CD14-positive monocyte (primary cell): ENCODE measurements around the gene CD302. TPM values are rescaled to one million over a fixed set of nuclear protein-coding genes. Genes with fewer than 3 reads are reported as not detected.
"Not testable (repeated sequence)": the region's sequence is repeated elsewhere in the genome, so short reads cannot be mapped to it uniquely, and the experiment has no call there.

ENCODE experiments used
- DNase-seq, 3 donors: peaks; one replicate each; pipeline ENCODE4 v3.0.0-alpha.2; 2011 to 2022
- H2AFZ ChIP-seq: 2 replicates; pipeline ENCODE4 v1.6.0; 2012; ENCODE audit warnings: mild to moderate bottlenecking, low read depth, low read length, inconsistent platforms; ENCODE audit not compliant: insufficient read depth, poor library complexity, severe bottlenecking
- H3K27ac ChIP-seq, 2 donors: 1 replicate in 1 of 2; 2 replicates in 1 of 2; pipeline ENCODE4 v1.5.1; 2012 to 2013; ENCODE audit warnings: low read length in 2 of 2, control low read depth in 1 of 2, inconsistent platforms in 1 of 2, low read depth in 1 of 2, mild to moderate bottlenecking in 1 of 2
- H3K27me3 ChIP-seq, 2 donors: one replicate each; pipeline versions ENCODE4 v1.6.0 to v1.6.1; 2011 to 2013; ENCODE audit warnings: low read length in 2 of 2; ENCODE audit not compliant: control insufficient read depth in 2 of 2, insufficient read depth in 2 of 2
- H3K36me3 ChIP-seq, 2 donors: replicated peaks in 1 of 2; 1 replicate in 1 of 2; 2 replicates in 1 of 2; pipeline versions ENCODE4 v1.5.1 to v1.6.1; 2012 to 2013; ENCODE audit warnings: low read length in 2 of 2, control low read depth in 1 of 2, inconsistent platforms in 1 of 2, mild to moderate bottlenecking in 1 of 2; ENCODE audit not compliant: insufficient read depth in 2 of 2, control insufficient read depth in 1 of 2
- H3K4me1 ChIP-seq, 2 donors: 1 replicate in 1 of 2; 2 replicates in 1 of 2; pipeline versions ENCODE4 v1.5.1 to v1.6.1; 2012 to 2013; ENCODE audit warnings: low read length in 2 of 2, control low read depth in 1 of 2, inconsistent platforms in 1 of 2, mild to moderate bottlenecking in 1 of 2, moderate library complexity in 1 of 2; ENCODE audit not compliant: insufficient read depth in 2 of 2, control insufficient read depth in 1 of 2
- H3K4me2 ChIP-seq: replicated peaks from 2 replicates; pipeline ENCODE3; 2012; ENCODE audit warnings: low read length, moderate library complexity, mild to moderate bottlenecking; ENCODE audit not compliant: poor library complexity, severe bottlenecking; ENCODE audit errors: extremely low read depth
- H3K4me3 ChIP-seq, 3 experiments: fragments of 200-600 bp in 1 of 3; sonication (generic) in 1 of 3; replicated peaks in 1 of 3; 1 replicate in 2 of 3; 2 replicates in 1 of 3; pipeline ENCODE4 v1.5.1; 2011 to 2013; ENCODE audit warnings: low read length in 3 of 3, mild to moderate bottlenecking in 3 of 3, control low read depth in 2 of 3, low read depth in 2 of 3, inconsistent platforms in 1 of 3, moderate library complexity in 1 of 3
- H3K79me2 ChIP-seq: 2 replicates; pipeline ENCODE4 v1.6.0; 2012; ENCODE audit warnings: mild to moderate bottlenecking, control low read depth, inconsistent platforms, low read length, moderate library complexity; ENCODE audit not compliant: insufficient read depth
- H3K9ac ChIP-seq: 2 replicates; pipeline ENCODE4 v1.6.0; 2017; ENCODE audit warnings: low read length, mild to moderate bottlenecking; ENCODE audit not compliant: insufficient read depth, poor library complexity, severe bottlenecking
- H3K9me3 ChIP-seq, 2 donors: replicated peaks in 1 of 2; 1 replicate in 1 of 2; 2 replicates in 1 of 2; pipeline versions ENCODE4 v1.5.1 to v1.6.1; 2012 to 2013; ENCODE audit warnings: low read length in 2 of 2, control low read depth in 1 of 2; ENCODE audit not compliant: control insufficient read depth in 1 of 2, insufficient read depth in 1 of 2
- H4K20me1 ChIP-seq: 2 replicates; pipeline ENCODE4 v1.6.0; 2012; ENCODE audit warnings: mild to moderate bottlenecking, low read length, control low read depth, moderate library complexity; ENCODE audit not compliant: insufficient read depth
- H3K27ac Mint-ChIP-seq, 7 donors: one replicate each; pipeline ENCODE4 v1.8.0; 2020; ENCODE audit warnings: mild to moderate bottlenecking in 7 of 7, mixed read lengths in 7 of 7, moderate library complexity in 6 of 7, inconsistent platforms in 2 of 7
- H3K27me3 Mint-ChIP-seq, 3 donors: one replicate each; pipeline ENCODE4 v1.8.0; 2021 to 2022; ENCODE audit warnings: low read depth in 3 of 3, mild to moderate bottlenecking in 3 of 3, mixed read lengths in 3 of 3, moderate library complexity in 3 of 3, inconsistent platforms in 1 of 3
- H3K36me3 Mint-ChIP-seq, 2 donors: one replicate each; pipeline ENCODE4 v1.8.0; 2020; ENCODE audit warnings: mixed read lengths in 2 of 2, inconsistent platforms in 1 of 2, mild to moderate bottlenecking in 1 of 2
- H3K4me1 Mint-ChIP-seq: one replicate; pipeline ENCODE4 v1.8.0; 2020; ENCODE audit warnings: mild to moderate bottlenecking, mixed read lengths
- H3K4me3 Mint-ChIP-seq, 2 donors: one replicate each; pipeline ENCODE4 v1.8.0; 2020; ENCODE audit warnings: mild to moderate bottlenecking in 2 of 2, mixed read lengths in 2 of 2, moderate library complexity in 1 of 2
- H3K9me3 Mint-ChIP-seq, 7 donors: one replicate each; pipeline ENCODE4 v1.8.0; 2020 to 2022; ENCODE audit warnings: mixed read lengths in 7 of 7, mild to moderate bottlenecking in 6 of 7, moderate library complexity in 6 of 7, inconsistent platforms in 2 of 7
- WGBS: methylation state at CpG from one replicate; pipeline ENCODE4 v1.1.5; 2013; ENCODE audit warnings: missing lambda C conversion rate; ENCODE audit not compliant: insufficient coverage; 5-methylcytosine and 5-hydroxymethylcytosine counted together
- intact Hi-C, 2 donors: fragments of 100-400 bp; cut with micrococcal nuclease; formaldehyde crosslinking; loops; one replicate each; pipeline versions ENCODE4 v1.15.0 to v1.15.1; 2023
- polyA plus RNA-seq, 3 donors: library from polyadenylated mRNA; depleted of rRNA in 1 of 3; unstranded in 2 of 3; stranded (reverse) in 1 of 3; fragments of 300-500 nt in 2 of 3; fragments of >200 nt in 1 of 3; fragmentation: Illumina TruSeq in 2 of 3; gene quantifications; 1 replicate in 2 of 3; 2 replicates in 1 of 3; pipeline ENCODE4 v1.2.3, GENCODE V29; 2012 to 2021
- TF ChIP-seq, protein P1 (sequence below): fragments of 200-600 bp; IDR thresholded peaks from one replicate; pipeline ENCODE4 v1.8.0; 2022; ENCODE audit warnings: antibody characterized with exemption, mild to moderate bottlenecking

Gene CD302
- polyA plus RNA-seq, 3 donors: 90.3 to 214 (median 146) TPM

DNA sequence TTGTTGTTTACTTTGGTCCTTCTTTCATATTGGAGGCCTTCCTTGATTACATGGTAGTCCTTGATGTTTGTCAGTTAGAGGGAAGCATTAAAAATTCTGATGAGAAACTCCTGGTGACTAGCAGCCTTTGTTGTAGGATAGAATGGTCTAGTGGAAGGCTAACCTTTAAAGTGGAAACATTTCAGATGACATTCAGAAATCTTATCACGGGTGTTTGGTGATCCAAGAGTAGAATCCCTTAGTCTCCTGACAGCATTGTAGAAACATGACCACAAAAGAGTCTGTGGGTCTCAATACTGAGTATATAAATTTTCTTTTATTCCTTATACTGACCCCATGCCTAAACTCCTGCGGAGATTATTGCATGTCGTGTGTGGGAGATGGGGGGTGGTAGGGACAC lies 72.3 kb downstream of the CD302 start:
- intact Hi-C loops: no loop called here
- Mint-ChIP-seq H3K4me3 (no peak overlapping the region), H3K27ac (peak overlapping the region in 1 of 7 donors; percentile 79), H3K9me3 (peaks cover 0 to 5% (median 0%) of the 10 kb centered on the region in 7 donors), H3K4me1 (peaks cover 56% of the 10 kb centered on the region), H3K27me3 (no peaks in the 10 kb centered on the region), H3K36me3 (peaks cover 18 to 56% of the 10 kb centered on the region in 2 donors)
- TF ChIP-seq, protein P1, sequence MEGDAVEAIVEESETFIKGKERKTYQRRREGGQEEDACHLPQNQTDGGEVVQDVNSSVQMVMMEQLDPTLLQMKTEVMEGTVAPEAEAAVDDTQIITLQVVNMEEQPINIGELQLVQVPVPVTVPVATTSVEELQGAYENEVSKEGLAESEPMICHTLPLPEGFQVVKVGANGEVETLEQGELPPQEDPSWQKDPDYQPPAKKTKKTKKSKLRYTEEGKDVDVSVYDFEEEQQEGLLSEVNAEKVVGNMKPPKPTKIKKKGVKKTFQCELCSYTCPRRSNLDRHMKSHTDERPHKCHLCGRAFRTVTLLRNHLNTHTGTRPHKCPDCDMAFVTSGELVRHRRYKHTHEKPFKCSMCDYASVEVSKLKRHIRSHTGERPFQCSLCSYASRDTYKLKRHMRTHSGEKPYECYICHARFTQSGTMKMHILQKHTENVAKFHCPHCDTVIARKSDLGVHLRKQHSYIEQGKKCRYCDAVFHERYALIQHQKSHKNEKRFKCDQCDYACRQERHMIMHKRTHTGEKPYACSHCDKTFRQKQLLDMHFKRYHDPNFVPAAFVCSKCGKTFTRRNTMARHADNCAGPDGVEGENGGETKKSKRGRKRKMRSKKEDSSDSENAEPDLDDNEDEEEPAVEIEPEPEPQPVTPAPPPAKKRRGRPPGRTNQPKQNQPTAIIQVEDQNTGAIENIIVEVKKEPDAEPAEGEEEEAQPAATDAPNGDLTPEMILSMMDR: no peak
- no CpG with 5 or more reads among the region's 3 CpGs for WGBS
- H3K36me3 ChIP-seq: peaks cover 22 to 25% of the 10 kb centered on the region in 2 donors
- DNase-seq: no peak
- no peak overlapping the region for H3K9ac ChIP-seq
- no peak overlapping the region for H3K27ac ChIP-seq
- H3K9me3 ChIP-seq: no peaks in the 10 kb centered on the region
- H3K27me3 ChIP-seq: no peaks in the 10 kb centered on the region
- peaks cover 23 to 47% of the 10 kb centered on the region in 2 donors for H3K4me1 ChIP-seq
- no peak overlapping the region for H2AFZ ChIP-seq
- H3K79me2 ChIP-seq: peaks cover 100% of the 10 kb centered on the region
- no peak overlapping the region for H3K4me3 ChIP-seq
- no peak overlapping the region for H3K4me2 ChIP-seq
- H4K20me1 ChIP-seq: peaks cover 100% of the 10 kb centered on the region

DNA sequence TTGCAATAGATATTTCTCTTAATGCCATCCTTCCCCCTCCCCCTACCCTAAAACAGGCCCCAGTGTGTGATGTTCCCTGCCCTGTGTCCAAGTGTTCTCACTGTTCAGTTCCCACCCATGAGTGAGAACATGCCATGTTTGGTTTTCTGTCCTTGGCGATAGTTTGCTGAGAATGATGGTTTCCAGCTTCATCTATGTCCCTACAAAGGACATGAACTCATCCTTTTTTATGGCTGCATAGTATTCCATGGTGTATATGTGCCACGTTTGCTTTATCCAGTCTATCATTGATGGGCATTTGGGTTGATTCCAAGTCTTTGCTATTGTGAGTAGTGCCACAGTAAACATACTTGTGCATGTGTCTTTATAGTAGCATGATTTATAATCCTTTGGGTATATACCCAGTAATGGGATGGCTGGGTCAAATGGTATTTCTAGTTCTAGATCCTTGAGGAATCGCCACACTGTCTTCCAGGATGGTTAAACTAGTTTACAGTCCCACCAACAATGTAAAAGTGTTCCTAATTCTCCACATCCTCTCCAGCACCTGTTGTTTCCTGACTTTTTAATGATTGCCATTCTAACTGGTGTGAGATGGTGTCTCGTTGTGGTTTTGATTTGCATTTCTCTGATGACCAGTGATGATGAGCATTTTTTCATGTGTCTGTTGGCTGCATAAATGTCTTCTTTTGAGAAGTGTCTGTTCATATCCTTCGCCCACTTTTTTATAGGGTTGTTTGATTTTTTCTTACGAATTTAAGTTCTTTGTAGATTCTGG lies 73.0 kb downstream of the CD302 start:
- H3K27ac ChIP-seq, H3K27me3 Mint-ChIP-seq, H3K4me2 ChIP-seq, H2AFZ ChIP-seq, H3K9ac ChIP-seq, H3K27me3 ChIP-seq, H3K4me3 Mint-ChIP-seq, H3K9me3 Mint-ChIP-seq, H3K9me3 ChIP-seq, DNase-seq, H3K4me3 ChIP-seq, intact Hi-C loops: not testable (repeated sequence)
- Histone ChIP-seq H3K79me2 (peaks cover 100% of the 10 kb centered on the region), H3K4me1 (peaks cover 23 to 47% of the 10 kb centered on the region in 2 donors), H4K20me1 (peaks cover 100% of the 10 kb centered on the region), H3K36me3 (peaks cover 18 to 25% of the 10 kb centered on the region in 2 donors)
- Mint-ChIP-seq H3K36me3 (peaks cover 17 to 57% of the 10 kb centered on the region in 2 donors), H3K4me1 (peaks cover 59% of the 10 kb centered on the region), H3K27ac (peak overlapping the region in 2 of 7 donors; percentile 65 to 79)
- 100% methylated on average over 2 of the region's 6 CpGs for WGBS
